OCI-LY7 (cell line): ENCODE data around the gene RNF148.

Experiments used
- EZH2phosphoT487 ChIP-seq: fragments of 200-600 bp; sonication (generic); IDR thresholded peaks from 2 replicates; pipeline ENCODE4 v1.6.1; 2018; ENCODE audit warnings: low read depth, borderline replicate concordance, mild to moderate bottlenecking, mixed run types, antibody characterized with exemption, low read length, moderate library complexity, mixed read lengths
- TF ChIP-seq, protein P1 (sequence below): fragments of 200-600 bp; sonication (generic); conservative IDR thresholded peaks from 2 replicates; pipeline ENCODE4 v1.5.1; 2014; ENCODE audit warnings: mild to moderate bottlenecking, antibody characterized with exemption, low read length, moderate library complexity, mixed read lengths

- TF ChIP-seq, protein P1, sequence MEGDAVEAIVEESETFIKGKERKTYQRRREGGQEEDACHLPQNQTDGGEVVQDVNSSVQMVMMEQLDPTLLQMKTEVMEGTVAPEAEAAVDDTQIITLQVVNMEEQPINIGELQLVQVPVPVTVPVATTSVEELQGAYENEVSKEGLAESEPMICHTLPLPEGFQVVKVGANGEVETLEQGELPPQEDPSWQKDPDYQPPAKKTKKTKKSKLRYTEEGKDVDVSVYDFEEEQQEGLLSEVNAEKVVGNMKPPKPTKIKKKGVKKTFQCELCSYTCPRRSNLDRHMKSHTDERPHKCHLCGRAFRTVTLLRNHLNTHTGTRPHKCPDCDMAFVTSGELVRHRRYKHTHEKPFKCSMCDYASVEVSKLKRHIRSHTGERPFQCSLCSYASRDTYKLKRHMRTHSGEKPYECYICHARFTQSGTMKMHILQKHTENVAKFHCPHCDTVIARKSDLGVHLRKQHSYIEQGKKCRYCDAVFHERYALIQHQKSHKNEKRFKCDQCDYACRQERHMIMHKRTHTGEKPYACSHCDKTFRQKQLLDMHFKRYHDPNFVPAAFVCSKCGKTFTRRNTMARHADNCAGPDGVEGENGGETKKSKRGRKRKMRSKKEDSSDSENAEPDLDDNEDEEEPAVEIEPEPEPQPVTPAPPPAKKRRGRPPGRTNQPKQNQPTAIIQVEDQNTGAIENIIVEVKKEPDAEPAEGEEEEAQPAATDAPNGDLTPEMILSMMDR = no peak
- TF ChIP-seq EZH2phosphoT487 = no peak
Measured at GRCh38 chr7:122706836-122707235, 4.1 kb upstream of the RNF148 start.
